NCI-H2227 (cell line): ENCODE results near the gene WNT8B.

ENCODE experiments used
- DNase-seq: peaks from one replicate; lab custom pipeline; 2025; ENCODE audit not compliant: unreplicated experiment; lab: John Stamatoyannopoulos, UW

Gene WNT8B, protein sequence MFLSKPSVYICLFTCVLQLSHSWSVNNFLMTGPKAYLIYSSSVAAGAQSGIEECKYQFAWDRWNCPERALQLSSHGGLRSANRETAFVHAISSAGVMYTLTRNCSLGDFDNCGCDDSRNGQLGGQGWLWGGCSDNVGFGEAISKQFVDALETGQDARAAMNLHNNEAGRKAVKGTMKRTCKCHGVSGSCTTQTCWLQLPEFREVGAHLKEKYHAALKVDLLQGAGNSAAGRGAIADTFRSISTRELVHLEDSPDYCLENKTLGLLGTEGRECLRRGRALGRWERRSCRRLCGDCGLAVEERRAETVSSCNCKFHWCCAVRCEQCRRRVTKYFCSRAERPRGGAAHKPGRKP

DNA sequence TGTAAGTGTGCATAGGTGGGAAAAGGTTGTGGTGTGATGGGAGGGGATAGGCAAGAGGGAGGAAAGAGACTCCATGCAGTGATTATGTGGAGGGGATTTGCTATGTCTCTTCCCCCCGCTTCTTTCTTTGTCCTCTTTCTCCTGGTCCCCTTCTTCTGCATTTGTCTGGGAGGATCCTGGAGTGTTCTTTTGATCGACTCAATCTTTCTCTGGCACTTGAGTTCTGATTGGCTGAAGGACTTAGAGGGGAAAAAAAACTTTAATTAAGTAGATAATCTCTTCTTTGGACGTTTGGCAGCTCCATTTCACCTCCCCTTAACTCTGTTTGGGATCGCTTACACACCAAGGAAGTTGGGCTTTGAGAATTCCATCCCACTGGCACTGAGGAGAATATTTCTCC lies at the start of gene WNT8B:
TSS of gene WNT8B (plus strand) at position 301 of the 400 bp plus-strand sequence. CDS start 160 bp downstream, outside the sequence.
- DNase-seq: no peak

DNA sequence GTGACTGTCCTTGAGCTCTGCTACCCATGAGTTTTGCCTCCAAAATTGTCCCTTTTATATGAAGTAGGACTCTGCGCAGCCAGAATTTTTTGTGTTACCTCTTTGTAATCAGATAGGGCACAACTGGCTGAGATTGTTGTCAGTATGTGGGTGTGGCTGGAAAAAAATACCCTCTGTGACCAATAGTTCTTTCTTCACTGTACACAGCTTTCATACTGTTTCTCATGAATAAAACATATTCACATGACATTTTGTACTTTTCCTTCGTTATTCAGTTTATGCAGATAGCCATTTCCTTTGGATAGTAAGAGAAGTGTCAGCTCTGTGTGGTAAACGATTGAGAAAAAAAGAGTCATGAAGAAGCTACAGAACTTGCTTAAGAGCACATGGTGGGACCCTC lies 49.6 kb upstream of the WNT8B start:
- no peak for DNase-seq

DNA sequence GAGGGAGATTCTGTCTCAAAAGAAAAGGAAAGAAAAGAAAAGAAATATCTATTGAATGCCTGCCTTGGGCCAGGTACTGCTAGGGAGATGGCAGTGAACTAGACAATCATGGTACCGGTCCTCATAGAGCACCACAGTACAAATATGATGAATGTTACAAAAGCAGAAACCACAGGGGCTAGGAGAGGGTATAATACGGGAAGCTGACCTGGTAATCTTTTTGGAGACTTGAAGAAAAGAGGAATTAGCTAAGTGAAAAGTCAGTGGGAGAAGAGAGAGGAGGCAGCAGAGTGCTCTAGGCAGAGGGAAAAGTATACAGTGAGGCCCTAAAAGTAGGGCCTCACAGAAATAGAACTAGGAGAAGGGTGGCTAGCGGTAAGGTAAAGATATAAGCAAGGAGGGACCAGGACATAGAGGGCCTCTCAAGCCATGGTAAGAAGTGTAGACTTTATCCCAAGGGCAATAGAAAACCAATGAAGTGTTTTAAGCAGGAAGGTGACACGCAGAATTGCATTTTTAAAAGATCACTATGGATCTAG lies 42.8 kb upstream of the WNT8B start:
- no peak for DNase-seq

DNA sequence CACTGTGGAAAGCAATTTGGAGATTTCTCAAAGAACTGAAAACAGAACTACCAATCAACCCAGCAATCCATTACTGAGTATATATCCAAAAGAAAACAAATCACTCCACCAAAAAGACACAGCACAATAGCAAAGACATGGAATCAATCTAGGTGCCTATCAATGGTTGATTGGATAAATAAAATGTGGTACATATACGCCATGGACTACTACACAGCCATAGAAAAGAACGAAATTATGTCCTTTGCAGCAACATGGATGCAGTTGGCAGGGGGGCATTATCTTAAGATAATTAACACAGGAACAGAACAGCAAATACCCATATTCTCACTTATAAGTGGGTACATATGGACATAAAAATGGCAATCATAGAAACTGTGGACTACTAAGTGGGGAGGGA lies 35.4 kb upstream of the WNT8B start:
- DNase-seq: no peak

GRCh38 chr10:100433253-100434240 lies 29.3 kb upstream of the WNT8B start:
- DNase-seq: peak; percentile 95

DNA sequence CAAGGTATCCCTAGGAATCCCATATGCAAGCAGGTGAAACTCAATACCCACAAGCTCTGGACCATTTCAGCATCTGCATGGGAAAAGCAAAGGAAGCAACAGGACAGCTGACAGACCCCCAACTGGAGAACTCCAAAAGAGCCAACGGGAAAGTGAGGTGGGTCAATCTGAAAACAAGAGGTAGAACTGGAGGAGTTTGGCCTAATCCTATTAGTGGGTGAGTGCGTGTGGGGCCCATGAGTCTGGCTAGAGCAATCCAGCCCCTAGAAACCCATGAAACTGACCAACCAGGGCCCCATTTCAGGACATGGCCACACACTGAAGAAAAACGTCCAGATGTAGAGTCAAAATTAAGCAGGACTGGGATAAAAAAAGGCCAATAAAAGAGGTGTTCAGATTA lies 26.6 kb upstream of the WNT8B start:
- DNase-seq: no peak

DNA sequence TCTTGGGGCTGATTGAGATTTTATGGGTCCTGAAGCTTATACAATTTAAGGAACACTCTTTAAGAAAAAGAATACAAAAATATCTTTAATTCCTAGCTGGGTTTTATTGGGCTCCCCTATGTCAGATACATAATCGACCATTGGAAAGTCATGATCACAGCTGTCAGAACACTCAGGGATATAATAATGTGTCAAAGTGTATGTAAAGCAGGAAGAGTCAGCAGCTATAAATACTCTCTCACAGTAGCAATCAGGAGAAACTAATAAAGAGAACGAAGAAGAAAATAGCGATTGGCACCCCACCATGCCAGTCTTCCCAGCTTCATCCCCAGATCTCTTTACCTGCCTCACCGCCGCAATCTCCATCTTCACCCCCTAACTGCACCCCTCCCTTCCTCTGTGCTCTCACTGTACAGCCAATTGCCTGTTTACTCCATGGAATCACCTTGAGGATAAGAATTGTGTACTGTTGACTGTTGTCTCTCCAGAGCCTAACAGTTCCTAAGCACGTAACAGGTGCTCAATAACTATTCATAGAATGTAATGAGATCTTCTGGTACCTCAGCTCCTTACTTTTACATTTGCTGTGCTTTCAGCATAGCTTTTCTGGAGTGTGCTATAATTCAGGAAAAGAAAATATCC lies 24.0 kb upstream of the WNT8B start:
- no peak for DNase-seq

GRCh38 chr10:100442548-100442947 lies 20.3 kb upstream of the WNT8B start:
- no peak for DNase-seq

GRCh38 chr10:100446130-100446761 lies 16.6 kb upstream of the WNT8B start:
- DNase-seq: no peak

- DNase-seq: no peak
Measured at GRCh38 chr10:100447663-100448062, 15.1 kb upstream of the WNT8B start.

DNA sequence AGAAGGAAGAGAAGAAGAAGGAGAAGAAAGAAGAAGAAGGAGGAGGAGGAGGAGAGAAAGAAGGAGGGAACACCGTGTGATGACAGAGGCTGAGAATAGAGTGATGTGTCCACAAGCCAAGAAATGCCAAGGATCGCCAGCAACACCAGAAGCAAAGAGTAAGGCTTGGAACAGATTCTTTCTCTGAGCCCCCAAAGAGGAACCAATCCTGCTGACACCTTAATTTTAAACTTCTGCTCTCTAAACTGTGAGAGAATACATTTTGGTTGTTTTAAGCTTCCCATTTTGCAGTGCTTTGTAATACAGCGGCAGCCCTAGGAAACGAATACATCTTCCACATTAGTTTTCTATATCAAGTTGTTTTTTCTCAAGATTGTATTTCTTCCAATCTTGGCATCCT lies 13.9 kb upstream of the WNT8B start:
- no peak for DNase-seq

DNA sequence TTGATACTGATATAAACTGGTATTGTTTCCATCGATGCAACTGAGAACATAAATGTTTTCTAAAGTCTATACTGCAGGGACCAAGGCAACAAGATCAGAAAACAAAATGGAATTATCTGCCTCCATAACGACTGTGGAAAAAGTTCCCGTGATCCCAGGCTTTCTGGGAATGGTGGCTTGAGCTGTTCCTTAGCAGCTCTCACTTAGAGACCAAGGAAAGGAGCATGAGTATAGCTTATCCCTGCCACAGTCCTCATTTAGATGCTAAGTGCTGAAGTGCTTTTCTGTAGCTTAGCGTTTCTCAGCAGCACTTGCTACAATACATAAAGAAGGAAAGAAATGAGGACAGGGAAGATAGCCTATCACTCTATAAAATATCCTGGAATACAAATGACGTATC lies 5.5 kb downstream of the WNT8B start:
- DNase-seq: no peak

GRCh38 chr10:100468978-100469377 lies 6.2 kb downstream of the WNT8B start:
- no peak for DNase-seq

- no peak for DNase-seq
Measured at GRCh38 chr10:100469756-100470155, 6.9 kb downstream of the WNT8B start.

- DNase-seq: no peak
Measured at GRCh38 chr10:100470367-100470766, 7.6 kb downstream of the WNT8B start.

DNA sequence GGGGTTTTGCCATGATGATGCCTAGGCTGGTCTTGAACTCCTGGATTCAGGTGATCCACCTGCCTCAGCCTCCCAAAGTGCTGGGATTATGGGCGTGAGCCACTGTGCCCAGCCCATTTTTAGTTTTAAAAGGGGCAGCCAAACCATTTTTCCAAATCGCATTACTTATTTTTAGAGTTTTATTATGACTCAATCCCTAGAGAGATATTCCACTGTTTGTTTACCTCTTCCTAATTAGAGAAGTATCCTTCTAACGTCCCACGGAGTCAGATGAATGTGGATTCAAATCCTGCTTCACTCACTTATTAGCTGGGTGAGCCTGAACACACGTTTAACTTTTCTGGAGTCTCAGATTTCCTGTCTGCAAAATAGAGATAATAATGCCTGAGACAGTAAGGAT lies 15.2 kb downstream of the WNT8B start:
- DNase-seq: no peak

DNA sequence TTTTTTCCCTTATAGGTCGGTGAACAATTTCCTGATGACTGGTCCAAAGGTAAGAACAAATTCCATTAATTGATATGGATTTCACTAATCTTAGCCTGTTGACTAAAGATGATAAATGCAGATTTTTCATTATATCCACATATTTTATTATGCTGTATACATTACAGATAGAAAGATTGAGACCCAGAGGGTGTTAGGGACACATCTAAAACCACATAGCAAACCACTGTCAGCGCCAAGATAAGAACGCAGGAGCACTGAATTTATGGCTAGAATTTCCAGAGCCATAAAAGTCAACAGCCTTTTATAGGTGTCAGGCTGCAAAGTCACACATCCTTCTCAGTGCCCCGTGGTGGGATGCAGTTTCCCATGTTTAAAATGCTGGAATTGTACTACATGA lies 16.2 kb downstream of the WNT8B start:
- no peak for DNase-seq

GRCh38 chr10:100480002-100480401 lies 17.2 kb downstream of the WNT8B start:
- DNase-seq: no peak

DNA sequence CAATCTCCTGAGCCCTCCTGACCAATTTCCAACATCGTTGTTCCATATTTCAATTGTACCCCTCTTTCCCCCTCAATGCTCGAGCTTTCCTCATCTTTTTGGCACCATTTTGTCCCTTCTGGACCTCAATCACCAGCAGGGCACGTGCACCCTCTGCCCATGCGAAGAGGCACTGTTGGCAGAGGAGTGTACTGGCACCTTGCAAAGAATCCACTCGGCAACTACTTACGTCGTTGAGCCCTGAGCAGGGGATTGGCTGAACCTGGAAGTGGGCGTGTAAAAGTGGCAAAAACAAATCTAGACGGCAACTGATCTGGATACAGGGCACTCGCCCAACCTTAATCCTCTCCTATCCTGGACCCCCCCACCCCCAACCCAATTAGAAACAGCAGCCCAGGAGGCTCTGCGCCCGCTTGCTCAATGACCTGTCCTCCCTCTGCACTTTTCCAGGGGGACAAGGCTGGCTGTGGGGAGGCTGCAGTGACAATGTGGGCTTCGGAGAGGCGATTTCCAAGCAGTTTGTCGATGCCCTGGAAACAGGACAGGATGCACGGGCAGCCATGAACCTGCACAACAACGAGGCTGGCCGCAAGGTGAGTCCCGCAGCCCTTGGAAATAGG lies 18.8 kb downstream of the WNT8B start:
- DNase-seq: peak; percentile 81

GRCh38 chr10:100482181-100482833 lies 19.5 kb downstream of the WNT8B start:
- peak; percentile 76 for DNase-seq
